Measurements from ENCODE around the gene SGK2.
"Not testable (repeated sequence)": the region's sequence is repeated elsewhere in the genome, so short reads cannot be mapped to it uniquely, and the experiment has no call there.

SGK2 gene

DNA sequence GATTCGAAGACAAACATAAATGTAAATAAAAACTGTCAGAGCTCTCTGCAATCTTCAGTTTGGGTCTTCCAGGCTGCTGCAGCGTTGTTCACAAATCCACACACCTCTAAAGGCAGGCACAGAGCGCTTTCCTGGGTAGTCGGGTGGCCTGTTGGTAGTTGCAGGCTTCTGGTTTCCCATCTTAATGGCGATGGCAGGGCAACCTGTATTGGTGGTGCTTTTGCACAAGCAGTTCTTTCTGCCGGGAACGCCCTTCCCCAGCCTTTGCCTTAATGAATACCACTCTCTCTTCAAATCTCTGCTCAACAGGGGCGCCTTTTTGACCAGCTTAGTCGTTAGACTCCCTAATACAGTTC is 31.2 kb downstream of the SGK2 start:
- Histone ChIP-seq H3K4me3 (ENCODE audit: low read length) (peak overlapping the region; percentile 73), H4K20me1 (ENCODE audit: control insufficient read depth, insufficient read depth, low read depth, low read length) (no peaks in the 10 kb centered on the region), H3K9me2 (replicated peaks; ENCODE audit: control insufficient read depth, low read length) (no peaks in the 10 kb centered on the region), H3K4me1 (ENCODE audit: control insufficient read depth, low read length) (peaks cover 14% of the 10 kb centered on the region), H3K9me3 (ENCODE audit: control insufficient read depth, insufficient read depth, low read length) (no peaks in the 10 kb centered on the region), H3K4me2 (ENCODE audit: low read length) (peak overlapping the region; percentile 77), H3K27me3 (ENCODE audit: control insufficient read depth, low read length) (peaks cover 2% of the 10 kb centered on the region; the same call in 1 of the 2 replicates), H3K27ac (ENCODE audit: low read depth, low read length) (peak overlapping the region; percentile 53; the same call in 1 of the 2 replicates), H3K79me2 (ENCODE audit: control insufficient read depth, low read length) (peaks cover 14% of the 10 kb centered on the region), H3K36me3 (ENCODE audit: control insufficient read depth, low read length) (peaks cover 2% of the 10 kb centered on the region; the same call in 1 of the 2 replicates), H3F3A (ENCODE audit: control insufficient read depth, insufficient read depth) (no peaks in the 10 kb centered on the region)
- TF ChIP-seq, protein P1, sequence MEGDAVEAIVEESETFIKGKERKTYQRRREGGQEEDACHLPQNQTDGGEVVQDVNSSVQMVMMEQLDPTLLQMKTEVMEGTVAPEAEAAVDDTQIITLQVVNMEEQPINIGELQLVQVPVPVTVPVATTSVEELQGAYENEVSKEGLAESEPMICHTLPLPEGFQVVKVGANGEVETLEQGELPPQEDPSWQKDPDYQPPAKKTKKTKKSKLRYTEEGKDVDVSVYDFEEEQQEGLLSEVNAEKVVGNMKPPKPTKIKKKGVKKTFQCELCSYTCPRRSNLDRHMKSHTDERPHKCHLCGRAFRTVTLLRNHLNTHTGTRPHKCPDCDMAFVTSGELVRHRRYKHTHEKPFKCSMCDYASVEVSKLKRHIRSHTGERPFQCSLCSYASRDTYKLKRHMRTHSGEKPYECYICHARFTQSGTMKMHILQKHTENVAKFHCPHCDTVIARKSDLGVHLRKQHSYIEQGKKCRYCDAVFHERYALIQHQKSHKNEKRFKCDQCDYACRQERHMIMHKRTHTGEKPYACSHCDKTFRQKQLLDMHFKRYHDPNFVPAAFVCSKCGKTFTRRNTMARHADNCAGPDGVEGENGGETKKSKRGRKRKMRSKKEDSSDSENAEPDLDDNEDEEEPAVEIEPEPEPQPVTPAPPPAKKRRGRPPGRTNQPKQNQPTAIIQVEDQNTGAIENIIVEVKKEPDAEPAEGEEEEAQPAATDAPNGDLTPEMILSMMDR (IDR thresholded peaks at IDR 0.05; ENCODE audit: low read depth, low read length, poor library complexity, severe bottlenecking) = no peak
- TF ChIP-seq EZH2phosphoT487 (IDR thresholded peaks at IDR 0.05; ENCODE audit: borderline replicate concordance, low read length) = no peak

DNA sequence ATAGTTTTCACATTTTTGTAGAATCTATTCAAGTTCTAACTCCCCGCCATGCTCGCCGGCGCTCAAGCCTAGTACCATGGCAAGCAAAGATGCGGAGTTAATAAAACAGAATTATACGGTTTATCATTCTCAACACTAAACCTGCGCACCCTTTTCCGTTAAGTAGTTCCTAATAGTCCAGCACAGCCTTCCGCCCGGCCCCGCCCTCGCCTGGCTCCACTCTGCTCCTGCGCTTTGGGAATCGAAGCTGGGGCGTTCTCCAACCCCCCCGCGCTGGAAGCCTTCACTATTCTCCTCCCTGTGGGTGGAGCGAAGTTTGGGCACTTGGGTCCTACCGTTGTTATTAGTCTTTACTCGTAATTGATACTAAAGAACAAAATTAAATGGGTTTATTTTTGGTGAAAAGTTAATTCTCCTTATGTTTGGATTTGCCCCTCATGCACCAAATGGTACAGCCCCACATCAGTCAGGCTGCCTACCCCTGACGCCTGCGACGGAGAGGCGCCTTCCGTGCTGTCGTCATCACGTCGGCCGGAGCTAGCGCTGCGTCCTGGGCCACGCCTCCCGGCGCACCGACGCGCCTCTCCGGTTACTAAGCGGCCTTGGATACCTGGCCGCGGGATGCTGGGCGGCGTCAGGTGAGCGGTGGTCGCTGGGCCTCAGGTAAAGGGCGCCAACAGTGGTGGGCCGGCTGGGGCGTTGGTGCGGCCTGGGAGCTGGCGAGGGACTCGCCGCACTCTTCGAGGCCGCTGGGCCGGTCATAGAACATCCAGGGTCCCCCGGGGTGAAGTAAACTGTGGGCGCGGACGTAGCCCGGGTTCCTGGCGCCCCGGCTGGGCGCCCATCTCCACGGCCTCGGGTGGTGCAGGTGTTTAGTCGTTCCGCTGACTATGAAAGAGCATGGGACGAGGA is 31.8 kb downstream of the SGK2 start, which contains the start of gene IFT52:
Gene IFT52, plus strand, starts transcription at position 546 of the 912 bp plus-strand sequence. CDS start 3,762 bp downstream, outside the sequence.
- peaks cover 2% of the 10 kb centered on the region; the same call in 1 of the 2 replicates for H3K27me3 ChIP-seq (ENCODE audit: control insufficient read depth, low read length)
- peaks cover 14% of the 10 kb centered on the region for H3K4me1 ChIP-seq (ENCODE audit: control insufficient read depth, low read length)
- H3K27ac ChIP-seq (ENCODE audit: low read depth, low read length) = peak within 1 kb of the TSS; percentile 53
- TF ChIP-seq, protein P1 (IDR thresholded peaks at IDR 0.05; ENCODE audit: low read depth, low read length, poor library complexity, severe bottlenecking) = no peak
- TF ChIP-seq EZH2phosphoT487 (IDR thresholded peaks at IDR 0.05; ENCODE audit: borderline replicate concordance, low read length) = no peak
- H3K36me3 ChIP-seq (ENCODE audit: control insufficient read depth, low read length) = peaks cover 4% of the 10 kb centered on the region
- H3K4me3 ChIP-seq (ENCODE audit: low read length) = peak within 1 kb of the TSS; percentile 73
- H3K79me2 ChIP-seq (ENCODE audit: control insufficient read depth, low read length) = peaks cover 14% of the 10 kb centered on the region
- no peaks in the 10 kb centered on the region for H3F3A ChIP-seq (ENCODE audit: control insufficient read depth, insufficient read depth)
- H3K9me2 ChIP-seq (replicated peaks; ENCODE audit: control insufficient read depth, low read length) = no peaks in the 10 kb centered on the region
- H3K9me3 ChIP-seq (ENCODE audit: control insufficient read depth, insufficient read depth, low read length) = no peaks in the 10 kb centered on the region
- peak within 1 kb of the TSS; percentile 77 for H3K4me2 ChIP-seq (ENCODE audit: low read length)
- no peaks in the 10 kb centered on the region for H4K20me1 ChIP-seq (ENCODE audit: control insufficient read depth, insufficient read depth, low read depth, low read length)

DNA sequence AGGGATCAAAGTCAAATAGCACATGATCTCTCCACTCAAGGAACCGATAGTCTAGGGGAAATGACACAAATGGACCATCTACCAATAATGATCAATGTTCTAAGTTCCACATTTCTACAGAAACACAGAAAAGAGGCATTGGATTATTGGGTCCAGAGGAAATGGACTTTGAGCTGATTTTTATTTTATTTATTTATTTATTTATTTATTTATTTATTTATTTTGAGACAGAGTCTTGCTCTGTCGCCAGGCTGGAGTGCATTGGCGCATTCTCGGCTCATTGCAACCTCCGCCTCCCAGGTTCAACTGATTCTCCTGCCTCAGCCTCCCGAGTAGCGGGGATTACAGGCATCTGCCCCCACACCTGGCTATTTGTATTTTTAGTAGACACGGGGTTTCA is 43.1 kb downstream of the SGK2 start:
- H3F3A ChIP-seq (ENCODE audit: control insufficient read depth, insufficient read depth); H3K79me2 ChIP-seq (ENCODE audit: control insufficient read depth, low read length); H3K27ac ChIP-seq (ENCODE audit: low read depth, low read length); H3K27me3 ChIP-seq (ENCODE audit: control insufficient read depth, low read length); H3K9me2 ChIP-seq (replicated peaks; ENCODE audit: control insufficient read depth, low read length); H4K20me1 ChIP-seq (ENCODE audit: control insufficient read depth, insufficient read depth, low read depth, low read length); H3K4me2 ChIP-seq (ENCODE audit: low read length); H3K4me3 ChIP-seq (ENCODE audit: low read length); H3K9me3 ChIP-seq (ENCODE audit: control insufficient read depth, insufficient read depth, low read length); H3K4me1 ChIP-seq (ENCODE audit: control insufficient read depth, low read length): not testable (repeated sequence)
- H3K36me3 ChIP-seq (ENCODE audit: control insufficient read depth, low read length) = peaks cover 20% of the 10 kb centered on the region; the same call in 1 of the 2 replicates

DNA sequence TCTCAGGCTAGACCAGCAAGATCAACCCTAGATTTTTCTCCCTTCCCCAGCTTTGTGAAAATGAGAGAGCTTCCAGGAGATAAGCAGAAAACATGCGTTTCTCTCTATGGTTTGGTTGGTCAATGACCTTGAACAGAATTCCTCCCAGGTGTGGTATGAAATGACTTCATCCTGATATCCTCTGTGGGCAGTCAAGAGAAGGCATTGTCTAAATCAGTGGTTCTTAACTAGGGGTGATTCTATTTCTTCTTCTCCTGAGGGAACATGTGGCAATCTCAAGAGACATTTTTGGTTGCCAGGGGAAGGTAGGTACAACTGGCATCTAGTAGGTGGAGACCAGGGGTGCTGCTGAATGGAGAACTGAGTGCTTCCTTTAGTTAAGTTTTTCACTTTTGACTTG is 44.3 kb downstream of the SGK2 start:
- Histone ChIP-seq H3K4me3 (ENCODE audit: low read length) (no peak overlapping the region), H3K4me1 (ENCODE audit: control insufficient read depth, low read length) (no peaks in the 10 kb centered on the region), H3K9me2 (replicated peaks; ENCODE audit: control insufficient read depth, low read length) (no peaks in the 10 kb centered on the region), H3K4me2 (ENCODE audit: low read length) (no peak overlapping the region), H3K27me3 (ENCODE audit: control insufficient read depth, low read length) (no peaks in the 10 kb centered on the region), H3K79me2 (ENCODE audit: control insufficient read depth, low read length) (no peaks in the 10 kb centered on the region), H3K9me3 (ENCODE audit: control insufficient read depth, insufficient read depth, low read length) (no peaks in the 10 kb centered on the region), H3K36me3 (ENCODE audit: control insufficient read depth, low read length) (peaks cover 16% of the 10 kb centered on the region; the same call in 1 of the 2 replicates), H3K27ac (ENCODE audit: low read depth, low read length) (no peak overlapping the region), H4K20me1 (ENCODE audit: control insufficient read depth, insufficient read depth, low read depth, low read length) (no peaks in the 10 kb centered on the region), H3F3A (ENCODE audit: control insufficient read depth, insufficient read depth) (no peaks in the 10 kb centered on the region)
- TF ChIP-seq, protein P1 (IDR thresholded peaks at IDR 0.05; ENCODE audit: low read depth, low read length, poor library complexity, severe bottlenecking) = no peak
- no peak for TF ChIP-seq EZH2phosphoT487 (IDR thresholded peaks at IDR 0.05; ENCODE audit: borderline replicate concordance, low read length)

Data from DOHH2 (cell line).